Lung microvascular endothelial cell (primary cell): Measurements from ENCODE around the gene DISP2. TPM values are rescaled to one million over a fixed set of nuclear protein-coding genes. Genes with fewer than 3 reads are reported as not detected.
A peak's percentile ranks its signal among the peaks of the same experiment; 100 is the strongest.

Source experiments
- DNase-seq, 2 donors: peaks; one replicate each; pipeline versions ENCODE4 v3.0.0 to v3.0.0-alpha.2; 2010; ENCODE audit warnings: low read depth in 2 of 2
- total RNA-seq: library from RNA; depleted of rRNA; stranded (reverse); fragments of >200 nt; gene quantifications from 2 replicates; pipeline ENCODE4 v1.2.1, GENCODE V29; 2014

Gene DISP2
- total RNA-seq, 1 donor from 2014 or later: under 0.01 TPM

DNA sequence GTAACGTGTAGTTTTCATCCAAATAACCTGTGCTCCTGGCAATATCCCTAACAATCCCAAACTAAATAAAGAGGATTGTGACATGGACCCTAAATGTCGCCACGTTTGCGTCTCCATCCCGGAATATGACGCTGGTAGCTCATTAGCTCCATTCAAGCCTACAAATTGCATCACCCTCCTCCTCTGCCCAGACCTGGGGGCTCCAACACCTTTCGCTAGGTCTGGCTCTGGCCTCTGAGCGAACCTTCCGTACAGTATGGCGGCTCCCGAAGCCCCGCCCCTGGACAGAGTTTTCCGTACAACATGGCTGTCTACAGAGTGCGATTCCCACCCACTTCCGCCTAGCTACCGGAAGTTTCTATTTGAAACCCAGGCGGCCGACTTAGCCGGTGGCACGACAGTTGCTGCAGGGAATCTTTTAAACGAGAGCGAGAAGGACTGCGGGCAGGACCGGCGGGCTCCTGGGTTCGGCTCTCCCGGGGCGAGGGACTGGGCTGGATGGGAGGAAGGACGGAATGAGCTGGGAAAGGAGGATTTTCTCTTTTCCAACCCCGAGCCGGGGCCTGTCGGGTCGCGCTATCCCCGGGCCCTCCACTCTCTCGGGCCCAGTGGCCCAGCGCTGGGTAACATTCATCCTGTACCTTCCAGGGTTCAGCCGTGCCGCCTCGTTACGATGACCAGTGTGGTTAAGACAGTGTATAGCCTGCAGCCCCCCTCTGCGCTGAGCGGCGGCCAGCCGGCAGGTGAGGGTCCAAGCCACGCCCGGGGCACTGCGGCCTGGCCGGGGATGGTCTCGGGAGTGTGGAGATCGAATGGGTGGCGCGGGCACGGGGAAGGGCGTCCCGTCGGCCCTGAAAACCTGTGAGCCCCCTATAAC, 24.8 kb downstream of the DISP2 start, which contains the start of gene KNSTRN:
Gene KNSTRN, plus strand, starts transcription at position 142 of the 877 bp plus-strand sequence. Its CDS starts 115 bp downstream, at position 257.
- DNase-seq: peak; percentile 92 to 94

DNA sequence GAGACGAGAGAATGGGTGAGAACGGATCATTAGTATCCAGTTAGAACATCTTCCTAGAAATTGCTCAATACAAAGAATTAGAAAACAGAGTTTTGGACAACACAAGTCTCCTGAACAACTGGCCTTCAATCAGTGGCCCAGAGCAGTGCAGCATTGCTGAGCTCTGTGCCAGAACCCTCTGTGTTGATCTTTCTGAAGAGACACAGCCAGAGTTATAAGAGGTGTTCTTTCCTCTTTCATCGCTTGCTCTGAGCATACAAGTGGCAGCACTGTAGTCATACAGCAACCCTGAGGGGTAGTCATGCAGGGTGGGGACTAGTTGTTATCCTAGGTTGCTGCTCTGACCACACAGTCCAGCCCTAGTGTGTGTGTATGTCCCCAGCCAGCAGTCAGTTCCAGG, 28.5 kb downstream of the DISP2 start:
- DNase-seq: no peak

DNA sequence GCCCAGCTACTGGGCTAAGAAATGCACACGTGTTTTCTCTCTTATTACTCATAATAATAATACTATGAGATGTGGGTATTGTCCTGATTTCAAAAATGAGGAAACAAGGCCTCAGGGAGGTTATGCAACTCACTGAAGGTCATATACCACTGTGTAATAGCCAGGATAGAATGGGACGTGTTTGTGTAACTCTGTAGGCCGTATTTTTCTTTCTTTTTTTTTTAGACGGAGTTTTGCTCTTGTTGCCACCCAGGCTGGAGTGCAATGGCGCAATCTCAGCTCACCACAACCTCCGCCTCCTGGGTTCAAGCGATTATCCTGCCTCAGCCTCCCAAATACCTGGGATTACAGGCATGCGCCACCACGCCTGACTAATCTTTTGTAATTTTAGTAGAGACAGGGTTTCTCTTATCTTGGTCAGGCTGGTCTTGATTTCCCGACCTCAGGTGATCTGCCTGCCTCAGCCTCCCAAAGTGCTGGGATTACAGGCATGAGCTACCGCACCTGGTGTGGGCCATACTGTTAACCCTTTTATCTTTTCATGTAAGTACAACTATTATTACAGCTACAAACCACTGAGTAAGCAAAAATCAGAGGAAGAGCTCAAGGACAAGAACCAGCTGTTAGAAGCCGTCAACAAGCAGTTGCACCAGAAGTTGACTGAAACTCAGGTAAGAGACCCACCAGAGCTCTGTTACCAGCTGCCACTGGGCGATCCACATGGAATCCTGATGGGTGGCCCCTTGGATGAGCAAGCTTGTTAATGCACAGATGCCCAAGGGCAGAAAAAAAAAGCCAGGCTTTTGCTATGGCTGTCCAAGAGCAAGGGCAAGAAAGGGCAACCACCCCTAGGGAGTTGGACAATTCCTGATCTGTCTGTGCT, 31.2 kb downstream of the DISP2 start:
- peak in 1 of 2 donors; percentile 20 for DNase-seq

DNA sequence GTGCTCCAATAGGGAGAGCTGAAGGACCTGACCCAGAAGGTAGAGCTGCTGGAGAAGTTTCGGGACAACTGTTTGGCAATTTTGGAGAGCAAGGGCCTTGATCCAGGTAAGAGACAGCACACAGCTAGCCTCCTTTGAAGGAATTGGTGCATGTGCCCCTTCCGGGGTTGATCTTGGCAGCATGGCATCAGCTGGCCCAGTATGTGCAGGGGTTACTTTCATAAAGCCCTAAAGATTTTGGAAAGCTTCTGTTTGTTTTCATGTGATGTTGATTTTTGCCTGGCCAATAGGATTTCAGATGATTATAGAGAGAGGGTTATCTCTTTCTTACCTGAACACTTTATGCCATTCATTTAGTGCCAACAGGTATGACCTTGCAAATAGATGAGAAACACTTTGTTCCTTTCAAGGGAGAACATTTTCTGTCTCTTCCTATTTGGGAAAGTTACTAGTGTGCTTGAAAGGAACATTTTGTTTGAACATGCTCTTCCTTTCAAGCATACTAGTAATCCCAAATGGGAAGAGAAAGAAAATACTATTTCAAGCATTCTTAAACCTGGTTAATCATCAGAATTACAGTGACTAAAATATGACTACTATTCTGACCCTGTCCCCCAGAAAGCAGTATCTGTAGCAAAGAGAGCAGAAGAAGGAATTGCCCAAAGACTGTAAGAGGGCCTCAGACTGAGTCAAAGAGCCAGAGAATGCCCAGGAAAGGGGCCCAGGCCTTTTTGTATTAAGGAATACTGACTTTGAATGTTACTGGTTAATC, 32.0 kb downstream of the DISP2 start:
- DNase-seq: no peak

DNA sequence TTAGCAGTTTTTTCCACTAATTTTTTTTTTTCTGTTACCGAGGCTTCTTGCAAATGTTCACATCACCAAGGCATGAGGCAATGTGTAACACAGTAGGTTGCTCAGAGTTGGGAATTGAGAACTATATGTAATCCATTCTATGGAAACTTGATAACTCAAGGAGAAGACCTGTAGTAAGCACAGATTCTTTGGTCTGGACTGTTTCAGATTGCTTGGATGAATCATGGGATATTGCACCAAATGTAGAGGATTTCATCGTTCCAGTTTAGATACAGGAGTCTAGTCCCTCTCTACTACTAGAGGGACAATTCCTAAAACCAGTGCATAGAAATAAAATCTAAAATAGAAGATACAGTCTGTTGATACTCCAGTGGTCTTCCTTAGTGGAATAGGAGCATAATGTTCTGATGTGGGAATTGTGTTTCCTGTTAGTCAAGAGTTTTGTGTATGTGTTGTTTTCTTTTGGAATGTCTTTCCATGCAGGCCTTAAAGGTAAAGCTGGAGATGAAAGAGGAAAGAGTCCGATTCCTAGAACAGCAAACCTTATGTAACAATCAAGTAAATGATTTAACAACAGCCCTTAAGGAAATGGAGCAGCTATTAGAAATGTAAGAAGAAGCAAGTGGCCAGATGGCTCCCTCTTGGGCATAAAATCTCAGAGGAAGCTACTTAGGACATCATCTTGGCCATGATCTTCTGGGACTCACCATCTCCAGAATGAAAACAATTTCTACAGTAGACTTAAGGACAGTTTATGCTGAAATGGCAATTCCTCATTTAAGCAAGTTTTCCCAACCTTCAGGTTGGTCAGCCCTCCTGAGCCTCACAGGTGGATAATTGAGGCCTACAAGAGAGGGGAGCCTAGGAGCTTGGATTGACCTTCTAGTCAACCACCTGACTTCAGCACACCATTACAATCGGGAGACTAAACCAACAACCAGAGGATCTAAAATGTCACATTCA, 35.2 kb downstream of the DISP2 start:
- DNase-seq: no peak

DNA sequence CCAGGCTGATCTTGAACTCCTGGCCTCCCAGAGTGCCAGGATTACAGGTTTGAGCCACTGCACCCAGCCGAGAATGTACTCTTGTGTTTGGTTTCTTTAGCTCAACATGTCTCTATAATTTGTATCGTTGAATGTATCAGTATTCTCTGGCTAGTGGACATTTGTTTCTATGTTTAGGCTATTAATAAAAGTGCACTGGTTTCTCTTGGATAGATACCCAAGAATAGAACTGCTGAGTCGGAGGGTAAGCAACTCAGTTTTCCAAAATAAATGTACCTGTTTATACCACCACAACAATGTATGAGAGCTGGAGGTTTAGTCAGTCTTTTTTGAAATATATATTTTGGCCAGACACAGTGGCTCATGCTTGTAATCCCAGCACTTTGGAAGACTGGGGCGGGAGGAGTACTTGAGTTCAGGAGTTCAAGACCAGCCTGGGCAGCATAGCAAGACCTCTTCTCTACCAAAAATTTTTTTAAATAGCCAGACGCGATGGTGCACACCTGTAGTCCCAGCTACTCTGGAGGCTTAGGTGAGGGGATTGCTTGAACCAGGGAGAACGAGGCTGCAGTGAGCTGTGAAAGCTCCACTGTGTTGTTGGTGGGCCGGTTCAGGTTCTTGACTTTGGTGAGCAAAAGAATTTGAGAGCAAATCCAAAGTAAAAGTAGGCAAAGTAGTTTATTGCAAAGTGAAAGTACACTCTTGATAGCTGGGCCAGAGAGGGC, 39.8 kb downstream of the DISP2 start:
- no peak for DNase-seq

DNA sequence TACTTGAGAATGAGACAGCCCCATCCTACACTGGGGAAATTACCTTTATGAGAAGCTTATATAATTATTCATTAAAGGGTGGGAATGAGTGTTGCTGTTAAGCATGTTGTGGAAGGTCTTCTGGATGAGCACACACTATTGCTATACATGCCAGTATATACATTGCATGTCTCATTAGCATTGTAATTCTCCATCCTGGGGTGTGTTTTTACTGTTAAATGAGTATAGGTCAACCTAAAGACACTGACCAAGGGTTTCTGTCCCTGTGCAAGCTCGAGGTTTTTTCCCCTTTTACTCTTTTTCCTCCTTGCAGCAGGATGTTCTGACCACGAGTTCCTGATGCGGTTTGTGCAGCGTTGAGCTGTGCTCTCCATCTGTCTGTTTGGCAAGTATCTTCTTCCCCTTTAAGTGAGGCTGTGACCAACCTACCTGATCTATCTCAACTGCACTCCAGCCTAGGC, 40.4 kb downstream of the DISP2 start:
- DNase-seq: no peak

DNA sequence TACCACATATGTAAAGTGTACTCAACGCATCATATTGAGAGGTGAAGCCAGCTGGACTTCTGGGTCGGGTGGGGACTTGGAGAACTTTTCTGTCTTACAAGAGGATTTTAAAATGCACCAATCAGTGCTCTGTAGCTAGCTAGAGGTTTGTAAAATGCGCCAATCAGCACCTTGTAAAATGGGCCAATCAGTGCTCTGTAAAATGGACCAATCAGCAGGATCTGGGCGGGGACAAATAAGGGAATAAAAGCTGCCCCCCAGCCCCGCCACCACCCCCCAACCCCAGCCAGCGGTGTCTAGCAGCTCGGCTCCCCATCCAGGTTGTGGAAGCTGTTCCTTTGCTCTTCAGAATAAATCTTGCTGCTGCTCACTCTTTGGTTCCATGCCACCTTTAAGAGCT, 41.4 kb downstream of the DISP2 start:
- DNase-seq: no peak

DNA sequence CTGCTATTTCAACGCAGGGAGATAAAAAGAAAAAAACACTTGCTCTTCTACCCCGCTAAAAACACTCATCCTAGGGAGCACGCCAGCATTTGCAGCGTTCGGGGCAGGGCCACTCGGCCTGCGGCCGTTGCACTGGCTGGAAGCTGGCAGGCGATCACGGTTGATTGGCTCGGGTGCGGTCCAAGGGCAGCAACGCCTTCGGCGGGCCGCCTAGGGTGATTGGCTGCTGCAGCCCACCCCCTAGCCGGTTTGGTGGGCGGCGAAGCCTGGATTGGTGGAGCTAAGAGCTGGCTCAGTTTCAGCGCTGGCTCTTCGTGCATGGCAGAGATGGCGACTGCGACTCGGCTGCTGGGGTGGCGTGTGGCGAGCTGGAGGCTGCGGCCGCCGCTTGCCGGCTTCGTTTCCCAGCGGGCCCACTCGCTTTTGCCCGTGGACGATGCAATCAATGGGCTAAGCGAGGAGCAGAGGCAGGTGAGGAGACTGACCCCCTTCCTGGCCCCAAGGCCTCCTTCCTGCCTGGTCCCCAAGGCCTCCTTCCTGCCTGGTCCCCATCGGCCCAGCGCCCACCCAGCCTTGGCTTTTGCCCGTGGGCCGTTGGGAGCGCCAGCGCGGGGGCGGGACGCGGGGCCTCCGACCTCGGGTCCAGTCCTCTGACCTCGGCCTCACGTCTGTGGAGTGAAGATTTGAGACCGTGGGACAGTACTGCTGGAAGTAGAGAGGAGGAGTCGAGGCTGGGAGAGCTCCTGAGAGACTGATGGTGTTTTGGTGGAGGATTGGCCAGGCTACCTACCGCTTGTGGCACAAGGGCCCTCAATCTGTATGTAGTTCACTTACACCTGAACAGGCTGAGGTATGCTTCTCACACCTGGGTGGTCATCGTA, 47.7 kb downstream of the DISP2 start, which contains the start of gene IVD:
Gene IVD, plus strand, starts transcription at position 295 of the 881 bp plus-strand sequence. Its CDS starts 33 bp downstream, at position 328.
- DNase-seq: peak; percentile 97

DNA sequence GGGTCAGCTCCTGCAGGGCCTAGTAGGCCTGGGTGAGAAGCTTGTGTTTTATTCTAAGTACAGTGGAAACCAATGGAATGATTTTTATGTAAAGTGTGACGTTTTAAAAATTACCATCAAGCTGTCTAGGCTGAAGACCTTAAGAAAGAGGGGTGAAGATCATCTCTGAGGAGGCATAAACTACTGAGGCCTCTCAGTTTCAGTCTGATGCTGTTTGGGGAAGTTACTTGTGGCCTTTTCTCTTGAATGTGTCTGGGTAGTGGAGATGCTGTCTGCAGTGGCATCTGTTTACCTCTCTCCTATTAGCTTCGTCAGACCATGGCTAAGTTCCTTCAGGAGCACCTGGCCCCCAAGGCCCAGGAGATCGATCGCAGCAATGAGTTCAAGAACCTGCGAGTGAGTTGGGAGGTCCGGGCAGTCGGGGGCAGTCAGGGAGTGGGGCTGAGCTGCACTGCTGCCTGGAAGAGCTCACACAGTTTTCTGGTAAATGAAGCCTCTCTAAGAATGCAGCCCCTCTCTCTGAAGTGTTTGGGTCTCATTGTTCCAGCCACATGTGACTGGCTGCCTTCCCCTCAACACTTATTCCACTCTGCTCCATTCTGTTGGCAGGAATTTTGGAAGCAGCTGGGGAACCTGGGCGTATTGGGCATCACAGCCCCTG, 49.4 kb downstream of the DISP2 start:
- no peak for DNase-seq

DNA sequence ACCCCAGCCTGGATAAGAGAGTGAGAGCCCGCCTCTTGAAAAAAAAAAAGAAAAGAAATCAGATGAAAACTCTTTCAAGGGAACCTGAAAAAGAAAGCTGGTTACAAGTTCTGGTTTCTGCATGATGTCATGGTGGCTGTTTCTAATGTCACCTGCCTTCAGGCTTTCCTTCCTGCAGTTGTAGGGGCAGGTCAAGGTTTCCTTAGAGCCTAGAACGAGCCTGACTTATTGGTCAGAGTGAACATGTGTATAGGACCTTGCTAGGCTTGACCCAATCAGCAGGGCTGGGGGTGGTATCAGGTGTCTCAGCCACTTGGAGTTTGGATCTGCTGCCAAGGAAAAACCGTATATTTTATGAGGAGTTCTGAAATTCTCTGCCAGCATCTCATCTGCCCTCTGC, 51.3 kb downstream of the DISP2 start:
- no peak for DNase-seq

DNA sequence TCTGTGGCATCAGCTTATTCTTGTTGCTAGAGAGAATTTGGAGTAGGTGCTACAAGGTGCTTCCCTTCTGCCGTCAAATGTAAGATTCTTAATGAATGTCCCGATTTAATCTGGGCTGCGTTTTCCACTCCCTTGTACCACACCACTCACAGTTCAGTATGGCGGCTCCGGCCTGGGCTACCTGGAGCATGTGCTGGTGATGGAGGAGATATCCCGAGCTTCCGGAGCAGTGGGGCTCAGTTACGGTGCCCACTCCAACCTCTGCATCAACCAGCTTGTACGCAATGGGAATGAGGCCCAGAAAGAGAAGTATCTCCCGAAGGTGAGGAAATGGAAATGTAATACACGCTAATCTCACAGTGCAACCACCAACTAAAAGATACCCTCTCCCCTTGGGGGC, 52.5 kb downstream of the DISP2 start:
- DNase-seq: no peak

DNA sequence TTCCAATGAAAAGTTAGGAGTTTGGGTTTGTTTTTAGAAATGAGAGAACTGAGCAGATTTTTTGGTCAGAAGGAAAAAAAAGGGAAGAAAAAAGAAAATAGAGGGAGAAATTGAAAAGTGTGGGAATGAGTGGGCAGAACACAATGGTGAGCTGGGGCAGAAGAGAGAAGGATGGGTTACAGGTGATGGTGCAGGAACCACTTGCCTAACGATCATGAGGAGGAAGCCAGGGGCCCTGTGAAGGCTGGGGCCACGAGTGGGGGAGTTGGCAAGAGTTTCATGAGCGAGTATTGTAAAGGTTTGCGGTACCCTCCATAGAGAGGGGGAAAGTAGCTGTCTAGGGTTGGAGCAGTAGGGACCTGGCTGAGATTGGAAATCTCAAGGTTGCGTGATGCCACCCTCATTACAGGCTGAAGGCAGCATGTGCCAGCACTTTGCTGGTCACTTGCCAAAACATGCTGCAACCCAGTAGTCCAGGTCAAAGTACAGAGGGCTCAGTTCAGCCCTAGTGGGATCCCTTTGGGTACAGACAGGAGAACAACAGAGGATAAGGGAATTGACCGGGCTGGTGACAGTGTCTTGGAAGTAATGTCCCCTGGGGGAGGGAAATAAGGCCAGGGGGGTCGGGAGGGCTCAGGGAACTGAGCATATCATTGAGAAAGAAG, 54.2 kb downstream of the DISP2 start:
- no peak for DNase-seq

DNA sequence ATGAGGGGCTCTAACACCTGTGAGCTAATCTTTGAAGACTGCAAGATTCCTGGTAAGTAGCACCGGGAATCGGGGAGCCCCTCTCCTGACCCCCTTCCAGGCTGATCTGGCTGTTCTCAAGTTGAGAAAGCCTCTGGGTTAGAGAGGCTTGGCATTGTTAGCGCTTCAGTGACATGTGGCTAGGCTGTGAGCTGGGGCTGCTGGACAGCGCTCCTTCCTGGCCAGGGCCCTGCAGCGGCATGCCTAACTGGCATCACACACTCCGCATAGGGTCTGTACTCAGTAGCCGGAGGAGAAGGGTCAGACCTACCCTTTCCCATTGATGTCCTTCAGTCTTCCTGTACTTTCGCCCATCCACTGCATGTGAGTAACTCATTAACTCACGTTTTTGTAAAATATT, 55.0 kb downstream of the DISP2 start:
- no peak for DNase-seq

DNA sequence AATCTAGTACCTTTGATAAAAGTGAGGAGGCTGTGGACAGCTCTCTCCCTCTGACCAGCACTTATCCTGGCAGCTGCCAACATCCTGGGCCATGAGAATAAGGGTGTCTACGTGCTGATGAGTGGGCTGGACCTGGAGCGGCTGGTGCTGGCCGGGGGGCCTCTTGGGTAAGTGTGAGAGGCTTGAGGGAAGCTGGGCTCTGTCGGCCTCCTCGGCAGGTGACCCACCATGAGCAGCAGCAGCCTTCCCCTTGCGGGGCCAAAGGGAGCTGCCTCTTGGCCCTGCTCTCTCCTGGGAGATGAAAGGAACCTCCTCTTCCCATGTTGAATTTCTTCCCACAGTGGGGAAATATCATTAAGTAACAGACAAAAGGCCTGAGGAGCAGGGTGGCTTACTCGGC, 56.8 kb downstream of the DISP2 start:
- DNase-seq: no peak

DNA sequence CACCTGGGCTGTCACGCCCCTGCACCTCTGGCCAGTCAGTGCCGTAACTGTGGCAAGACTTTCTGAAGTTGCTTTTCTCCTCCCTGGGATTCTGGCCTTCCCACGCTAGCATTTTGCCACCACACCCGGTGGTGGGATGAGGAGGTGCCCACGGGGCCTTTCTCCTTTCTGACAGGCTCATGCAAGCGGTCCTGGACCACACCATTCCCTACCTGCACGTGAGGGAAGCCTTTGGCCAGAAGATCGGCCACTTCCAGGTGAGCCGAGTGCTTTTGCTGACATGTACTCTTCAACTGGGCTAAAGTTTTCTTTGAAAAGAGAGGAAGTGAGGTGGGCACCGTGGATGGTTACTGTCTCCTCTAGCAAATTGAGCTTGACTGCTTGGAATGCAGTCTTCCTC, 57.2 kb downstream of the DISP2 start:
- no peak for DNase-seq

DNA sequence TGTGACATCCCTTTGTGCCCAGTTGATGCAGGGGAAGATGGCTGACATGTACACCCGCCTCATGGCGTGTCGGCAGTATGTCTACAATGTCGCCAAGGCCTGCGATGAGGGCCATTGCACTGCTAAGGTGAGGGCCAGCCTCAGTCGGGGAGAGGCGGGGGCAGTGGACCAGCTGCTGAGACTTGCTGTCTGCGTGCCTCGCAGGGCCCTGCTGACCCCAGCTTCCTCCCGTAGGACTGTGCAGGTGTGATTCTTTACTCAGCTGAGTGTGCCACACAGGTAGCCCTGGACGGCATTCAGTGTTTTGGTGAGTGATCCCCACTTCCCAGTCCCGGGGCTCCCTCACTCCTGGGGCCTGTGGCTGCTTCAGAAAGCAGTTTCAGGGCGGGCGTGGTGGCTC, 58.0 kb downstream of the DISP2 start:
- DNase-seq: no peak
